GM23248 (cell line): ENCODE results near the gene ERICH2. TPM values are rescaled to one million over a fixed set of nuclear protein-coding genes. Genes with fewer than 3 reads are reported as not detected.
"Not testable (repeated sequence)": the region's sequence is repeated elsewhere in the genome, so short reads cannot be mapped to it uniquely, and the experiment has no call there.

Experiments
- DNase-seq: peaks from one replicate; pipeline ENCODE4 v3.0.0-alpha.2; 2015
- H2AFZ ChIP-seq: fragments of 200-600 bp; sonication (generic); 2 replicates; pipeline ENCODE4 v1.6.1; 2016; ENCODE audit warnings: antibody characterized with exemption
- H3F3A ChIP-seq: fragments of 200-600 bp; sonication (generic); 2 replicates; pipeline ENCODE4 v1.6.1; 2016; ENCODE audit warnings: mild to moderate bottlenecking, antibody characterized with exemption, mixed run types; ENCODE audit not compliant: insufficient read depth
- H3K27ac ChIP-seq: fragments of 200-600 bp; sonication (generic); 2 replicates; pipeline ENCODE4 v1.5.1; 2016; ENCODE audit warnings: mild to moderate bottlenecking
- H3K27me3 ChIP-seq: fragments of 200-600 bp; sonication (generic); replicated peaks from 2 replicates; pipeline ENCODE4 v1.6.1; 2016; ENCODE audit warnings: mild to moderate bottlenecking; ENCODE audit not compliant: insufficient read depth
- H3K36me3 ChIP-seq: fragments of 200-600 bp; sonication (generic); 2 replicates; pipeline ENCODE4 v1.6.1; 2016; ENCODE audit warnings: low read depth, mild to moderate bottlenecking
- H3K4me1 ChIP-seq: fragments of 200-600 bp; sonication (generic); 2 replicates; pipeline ENCODE4 v1.6.1; 2016; ENCODE audit warnings: mild to moderate bottlenecking; ENCODE audit not compliant: insufficient read depth
- H3K4me2 ChIP-seq: fragments of 200-600 bp; sonication (generic); one replicate; pipeline ENCODE4 v1.6.1; 2016; ENCODE audit warnings: mild to moderate bottlenecking; ENCODE audit not compliant: unreplicated experiment
- H3K4me3 ChIP-seq: fragments of 200-600 bp; sonication (generic); 2 replicates; pipeline ENCODE4 v1.5.1; 2016; ENCODE audit warnings: mild to moderate bottlenecking
- H3K79me2 ChIP-seq: fragments of 200-600 bp; sonication (generic); 2 replicates; pipeline ENCODE4 v1.6.1; 2016; ENCODE audit warnings: mild to moderate bottlenecking; ENCODE audit not compliant: insufficient read depth
- H3K9ac ChIP-seq: fragments of 200-600 bp; sonication (generic); 2 replicates; pipeline ENCODE4 v1.6.1; 2016; ENCODE audit warnings: mild to moderate bottlenecking
- H3K9me2 ChIP-seq: fragments of 200-600 bp; sonication (generic); 2 replicates; pipeline ENCODE4 v1.6.1; 2016; ENCODE audit warnings: mixed run types, mild to moderate bottlenecking, moderate library complexity; ENCODE audit not compliant: insufficient read depth
- H3K9me3 ChIP-seq: fragments of 200-600 bp; sonication (generic); one replicate; pipeline ENCODE4 v1.6.1; 2017; ENCODE audit warnings: low read depth
- H4K20me1 ChIP-seq: fragments of 200-600 bp; sonication (generic); 2 replicates; pipeline ENCODE4 v1.6.0; 2016; ENCODE audit not compliant: insufficient read depth
- EZH2 ChIP-seq: fragments of 200-600 bp; sonication (generic); IDR thresholded peaks from 2 replicates; pipeline ENCODE4 v1.6.1; 2018; ENCODE audit warnings: antibody characterized with exemption, mild to moderate bottlenecking; ENCODE audit not compliant: insufficient read depth, poor library complexity, severe bottlenecking
- EZH2phosphoT487 ChIP-seq: fragments of 200-600 bp; sonication (generic); IDR thresholded peaks from 2 replicates; pipeline ENCODE4 v1.6.1; 2018; ENCODE audit warnings: antibody characterized with exemption, moderate library complexity, mild to moderate bottlenecking, low read depth; ENCODE audit not compliant: insufficient read depth
- whole genome bisulfite sequencing, 2 experiments: methylation state at CpG; one replicate each; pipeline ENCODE4 v1.1.6; 2015 to 2017; ENCODE audit warnings: low lambda C conversion rate in 2 of 2, low coverage in 1 of 2; ENCODE audit errors: missing lambda C conversion rate in 2 of 2; 5-methylcytosine and 5-hydroxymethylcytosine counted together
- in situ Hi-C: fragments of 300-500 bp; cut with MboI; formaldehyde crosslinking; loops from 2 replicates; pipeline ENCODE4 v1.15.0; 2020
- polyA plus RNA-seq: library from polyadenylated mRNA; unstranded; fragments of >200 nt; fragmentation: Nextera tagmentation; extraction: Ambion mirVana; gene quantifications from 2 replicates; pipeline ENCODE4 v1.2.1, GENCODE V29; 2016
- total RNA-seq: library from RNA; depleted of rRNA; stranded (reverse); fragments of >200 nt; shearing (Covaris generic); gene quantifications from 2 replicates; pipeline ENCODE4 v1.2.3, GENCODE V29; 2014

Gene ERICH2
- total and polyA plus RNA-seq, 2 experiments from 2014 or later = not detected

- no peak overlapping the region for H3K4me2 ChIP-seq
- in situ Hi-C loops = no loop called here
Observed at GRCh38 chr2:170747921-170748320, 22.3 kb upstream of the ERICH2 start.

GRCh38 chr2:170751555-170751954 lies 18.6 kb upstream of the ERICH2 start:
- H3K79me2 ChIP-seq, H3K36me3 ChIP-seq, H3K9me2 ChIP-seq, H3K4me2 ChIP-seq, DNase-seq, H3F3A ChIP-seq, H3K4me3 ChIP-seq, H3K27ac ChIP-seq, H3K9ac ChIP-seq, H3K4me1 ChIP-seq, H4K20me1 ChIP-seq, H3K9me3 ChIP-seq, in situ Hi-C loops, H2AFZ ChIP-seq, H3K27me3 ChIP-seq: not testable (repeated sequence)
- WGBS, 2 experiments = 82 to 83% methylated on average over 12 of the region's 12 CpGs

More at GRCh38 chr2:170747921-170748320, 22.3 kb upstream of the ERICH2 start:
- Histone ChIP-seq H3K36me3 (no peaks in the 10 kb centered on the region), H3K27ac (no peak overlapping the region), H4K20me1 (no peaks in the 10 kb centered on the region), H2AFZ (no peak overlapping the region), H3K9ac (no peak overlapping the region), H3K4me3 (no peak overlapping the region), H3K79me2 (no peaks in the 10 kb centered on the region), H3K27me3 (no peaks in the 10 kb centered on the region), H3K4me1 (no peaks in the 10 kb centered on the region), H3K9me3 (no peaks in the 10 kb centered on the region), H3F3A (no peaks in the 10 kb centered on the region), H3K9me2 (no peaks in the 10 kb centered on the region)
- DNase-seq = peak; percentile 52
- TF ChIP-seq EZH2 (no peak), EZH2phosphoT487 (no peak)
- WGBS, 2 experiments = 33 to 37% methylated on average over 4 of the region's 4 CpGs

- H3K9me3 ChIP-seq = no peaks in the 10 kb centered on the region
Observed at GRCh38 chr2:170761572-170761971, 8.6 kb upstream of the ERICH2 start.

GRCh38 chr2:170762760-170763159 lies 7.4 kb upstream of the ERICH2 start:
- in situ Hi-C loops = no loop called here
- DNase-seq = no peak

More at GRCh38 chr2:170761572-170761971, 8.6 kb upstream of the ERICH2 start:
- Histone ChIP-seq H3K27me3 (no peaks in the 10 kb centered on the region), H3K4me2 (no peak overlapping the region), H3K4me3 (no peak overlapping the region), H2AFZ (no peak overlapping the region), H3K79me2 (no peaks in the 10 kb centered on the region), H3K9me2 (no peaks in the 10 kb centered on the region), H3K27ac (no peak overlapping the region), H3K4me1 (no peaks in the 10 kb centered on the region), H3F3A (no peaks in the 10 kb centered on the region), H4K20me1 (no peaks in the 10 kb centered on the region), H3K9ac (no peak overlapping the region), H3K36me3 (no peaks in the 10 kb centered on the region)
- in situ Hi-C loops = no loop called here
- TF ChIP-seq EZH2phosphoT487 = no peak
- no peak for TF ChIP-seq EZH2
- DNase-seq = no peak

GRCh38 chr2:170763232-170763631 lies 6.9 kb upstream of the ERICH2 start:
- H3K36me3 ChIP-seq = no peaks in the 10 kb centered on the region
- no peaks in the 10 kb centered on the region for H3K9me2 ChIP-seq
- no peak overlapping the region for H3K27ac ChIP-seq
- no peak overlapping the region for H2AFZ ChIP-seq
- H3K4me1 ChIP-seq = no peaks in the 10 kb centered on the region
- H3K79me2 ChIP-seq = no peaks in the 10 kb centered on the region
- TF ChIP-seq EZH2 (no peak), EZH2phosphoT487 (no peak)
- H4K20me1 ChIP-seq = no peaks in the 10 kb centered on the region
- H3F3A ChIP-seq = no peaks in the 10 kb centered on the region
- WGBS, 2 experiments = 71 to 76% methylated on average over 4 of the region's 4 CpGs
- DNase-seq = no peak
- no peak overlapping the region for H3K9ac ChIP-seq
- H3K4me2 ChIP-seq = no peak overlapping the region
- in situ Hi-C loops = no loop called here
- H3K4me3 ChIP-seq = no peak overlapping the region
- H3K27me3 ChIP-seq = no peaks in the 10 kb centered on the region
- no peaks in the 10 kb centered on the region for H3K9me3 ChIP-seq

More at GRCh38 chr2:170762760-170763159, 7.4 kb upstream of the ERICH2 start:
- 69 to 74% methylated on average over 7 of the region's 7 CpGs for WGBS, 2 experiments
- H3K36me3 ChIP-seq = no peaks in the 10 kb centered on the region
- no peaks in the 10 kb centered on the region for H3K9me3 ChIP-seq
- no peak overlapping the region for H3K4me2 ChIP-seq
- no peaks in the 10 kb centered on the region for H3K27me3 ChIP-seq
- H3K9ac ChIP-seq = no peak overlapping the region
- no peaks in the 10 kb centered on the region for H3K79me2 ChIP-seq
- H3K4me3 ChIP-seq = no peak overlapping the region
- TF ChIP-seq EZH2 = no peak
- H3F3A ChIP-seq = no peaks in the 10 kb centered on the region
- no peak overlapping the region for H3K27ac ChIP-seq
- no peaks in the 10 kb centered on the region for H4K20me1 ChIP-seq
- H2AFZ ChIP-seq = no peak overlapping the region
- H3K4me1 ChIP-seq = no peaks in the 10 kb centered on the region
- H3K9me2 ChIP-seq = no peaks in the 10 kb centered on the region
